Activated T-cell treated with anti-CD3 and anti-CD28 coated beads, Interleukin-2, amount 50 U/mL, for 24 hours (primary cell): ENCODE results near the gene ATP10A.

Experiments used
- DNase-seq: peaks from one replicate; pipeline ENCODE4 v3.0.0-alpha.2; 2020
- H3K27ac Mint-ChIP-seq: 2 replicates; pipeline ENCODE4 v1.8.0; 2020; ENCODE audit warnings: mild to moderate bottlenecking, mixed read lengths
- H3K27me3 Mint-ChIP-seq: 2 replicates; pipeline ENCODE4 v1.8.0; 2020; ENCODE audit warnings: mixed read lengths
- H3K36me3 Mint-ChIP-seq: 2 replicates; pipeline ENCODE4 v1.8.0; 2020; ENCODE audit warnings: low read depth, mixed read lengths
- H3K4me1 Mint-ChIP-seq: 2 replicates; pipeline ENCODE4 v1.8.0; 2020; ENCODE audit warnings: low read depth, mixed read lengths
- H3K4me3 Mint-ChIP-seq: 2 replicates; pipeline ENCODE4 v1.8.0; 2020; ENCODE audit warnings: mild to moderate bottlenecking, moderate library complexity, mixed read lengths
- H3K9me3 Mint-ChIP-seq: 2 replicates; pipeline ENCODE4 v1.8.0; 2020; ENCODE audit warnings: mixed read lengths

Gene ATP10A

DNA sequence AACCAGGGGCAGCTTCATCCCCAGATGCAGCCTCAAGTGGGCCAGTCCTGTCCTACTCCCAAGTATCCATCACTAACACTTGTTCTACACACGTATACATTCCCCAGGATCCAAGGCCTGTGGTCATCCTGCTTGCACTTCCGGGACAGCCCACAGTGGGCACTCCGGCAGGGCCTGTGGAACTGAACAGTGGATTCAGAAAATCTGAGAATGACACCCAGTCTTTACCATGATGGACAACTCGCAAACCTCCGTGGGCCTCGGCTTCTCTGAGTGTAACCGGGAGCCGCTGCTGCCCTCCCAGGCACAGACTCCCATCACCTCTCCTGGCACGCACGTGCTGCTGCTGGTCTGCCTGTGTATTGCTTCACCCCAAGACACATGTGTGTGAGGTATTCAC, 59.6 kb downstream of the ATP10A start:
- peaks cover 63% of the 10 kb centered on the region for H3K4me1 Mint-ChIP-seq

GRCh38 chr15:25803036-25803435, 60.1 kb downstream of the ATP10A start:
- DNase-seq: no peak
- Mint-ChIP-seq H3K27ac (no peak overlapping the region), H3K9me3 (no peaks in the 10 kb centered on the region), H3K4me1 (peaks cover 66% of the 10 kb centered on the region), H3K36me3 (peaks cover 37% of the 10 kb centered on the region), H3K4me3 (no peak overlapping the region), H3K27me3 (no peaks in the 10 kb centered on the region)

More for the DNA sequence above, 59.6 kb downstream of the ATP10A start:
- H3K27me3 Mint-ChIP-seq: no peaks in the 10 kb centered on the region
- no peak for DNase-seq
- H3K4me3 Mint-ChIP-seq: no peak overlapping the region
- no peak overlapping the region for H3K27ac Mint-ChIP-seq
- H3K36me3 Mint-ChIP-seq: peaks cover 36% of the 10 kb centered on the region
- H3K9me3 Mint-ChIP-seq: no peaks in the 10 kb centered on the region

- no peak for DNase-seq
- Mint-ChIP-seq H3K9me3 (no peaks in the 10 kb centered on the region), H3K4me3 (no peak overlapping the region), H3K4me1 (peaks cover 69% of the 10 kb centered on the region), H3K27ac (no peak overlapping the region), H3K27me3 (no peaks in the 10 kb centered on the region), H3K36me3 (peaks cover 36% of the 10 kb centered on the region)
Observed at GRCh38 chr15:25802285-25802830, 60.8 kb downstream of the ATP10A start.

DNA sequence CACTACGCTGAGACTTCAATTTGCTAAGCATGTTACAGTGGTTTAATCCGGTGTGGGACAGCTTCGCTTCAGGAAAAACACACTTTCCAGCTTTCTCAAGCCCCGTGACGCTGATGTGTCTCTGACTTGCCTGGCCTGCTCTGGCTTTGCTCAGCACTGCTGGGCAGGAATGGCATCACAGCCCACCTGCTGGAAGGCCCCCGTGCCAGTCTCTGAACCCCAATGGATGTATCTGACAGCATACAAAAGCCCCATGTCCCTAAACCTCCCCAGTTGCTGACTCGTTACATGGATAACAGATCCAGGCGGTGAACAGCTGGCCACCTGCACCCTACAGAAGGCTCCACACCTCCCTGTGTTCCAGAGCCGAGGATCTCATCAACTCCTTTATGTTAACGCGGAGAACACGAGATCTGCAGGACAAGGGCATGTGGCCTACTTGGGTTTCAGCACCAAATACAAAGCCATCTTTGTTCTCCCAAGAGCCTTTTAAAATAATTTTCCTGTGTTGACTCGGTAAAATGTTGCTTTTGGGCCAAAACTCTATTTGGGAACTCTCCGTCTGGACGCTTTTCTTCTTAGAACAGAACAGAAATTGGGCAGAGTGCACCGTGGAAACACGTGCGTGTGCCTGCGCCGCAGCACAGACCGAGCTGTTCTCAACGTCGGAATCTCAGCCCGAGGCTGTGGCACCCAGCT, 61.4 kb downstream of the ATP10A start:
- peaks cover 70% of the 10 kb centered on the region for H3K4me1 Mint-ChIP-seq
- H3K27ac Mint-ChIP-seq: no peak overlapping the region
- H3K27me3 Mint-ChIP-seq: no peaks in the 10 kb centered on the region

DNA sequence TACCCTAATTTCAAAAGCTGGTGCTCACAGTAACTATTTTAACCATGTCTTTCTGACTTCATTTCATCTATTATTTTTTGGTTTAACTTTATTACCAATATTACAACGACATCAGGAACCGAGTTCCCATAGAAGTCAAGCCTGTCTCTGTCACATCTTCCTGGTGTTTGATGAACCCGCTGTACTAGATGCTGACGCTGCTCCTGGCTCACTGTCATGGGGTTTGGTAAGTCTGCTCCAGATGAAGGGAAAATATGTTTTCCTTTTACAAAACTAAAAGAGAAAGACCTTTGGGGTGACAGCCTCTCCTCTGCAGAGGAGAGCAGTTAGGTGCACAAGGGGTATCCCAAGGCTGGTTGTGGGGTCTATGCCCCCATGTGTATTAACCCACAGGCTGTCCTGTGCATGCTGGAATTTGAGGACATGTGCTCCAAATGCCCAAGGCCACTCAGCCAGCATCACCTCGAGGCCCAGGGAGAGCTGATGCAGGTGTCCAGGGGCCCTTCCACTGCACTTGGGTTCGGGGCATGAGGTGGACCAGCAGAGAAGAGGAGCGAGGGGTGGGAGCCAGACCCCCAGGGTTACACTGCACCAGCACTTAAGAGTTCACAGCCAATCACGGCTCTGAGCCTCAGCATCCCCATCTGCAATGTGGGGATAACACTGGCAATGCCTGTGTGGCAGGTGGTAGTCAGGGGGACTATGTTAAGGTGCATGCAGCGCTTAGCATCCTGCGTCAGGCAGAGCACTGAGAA, 62.2 kb downstream of the ATP10A start:
- Mint-ChIP-seq H3K4me3 (no peak overlapping the region), H3K27ac (no peak overlapping the region), H3K36me3 (peaks cover 34% of the 10 kb centered on the region), H3K27me3 (no peaks in the 10 kb centered on the region), H3K9me3 (no peaks in the 10 kb centered on the region), H3K4me1 (peaks cover 68% of the 10 kb centered on the region)
- no peak for DNase-seq

More for the DNA sequence above, 61.4 kb downstream of the ATP10A start:
- no peak for DNase-seq
- H3K9me3 Mint-ChIP-seq: no peaks in the 10 kb centered on the region
- peaks cover 36% of the 10 kb centered on the region for H3K36me3 Mint-ChIP-seq
- no peak overlapping the region for H3K4me3 Mint-ChIP-seq

DNA sequence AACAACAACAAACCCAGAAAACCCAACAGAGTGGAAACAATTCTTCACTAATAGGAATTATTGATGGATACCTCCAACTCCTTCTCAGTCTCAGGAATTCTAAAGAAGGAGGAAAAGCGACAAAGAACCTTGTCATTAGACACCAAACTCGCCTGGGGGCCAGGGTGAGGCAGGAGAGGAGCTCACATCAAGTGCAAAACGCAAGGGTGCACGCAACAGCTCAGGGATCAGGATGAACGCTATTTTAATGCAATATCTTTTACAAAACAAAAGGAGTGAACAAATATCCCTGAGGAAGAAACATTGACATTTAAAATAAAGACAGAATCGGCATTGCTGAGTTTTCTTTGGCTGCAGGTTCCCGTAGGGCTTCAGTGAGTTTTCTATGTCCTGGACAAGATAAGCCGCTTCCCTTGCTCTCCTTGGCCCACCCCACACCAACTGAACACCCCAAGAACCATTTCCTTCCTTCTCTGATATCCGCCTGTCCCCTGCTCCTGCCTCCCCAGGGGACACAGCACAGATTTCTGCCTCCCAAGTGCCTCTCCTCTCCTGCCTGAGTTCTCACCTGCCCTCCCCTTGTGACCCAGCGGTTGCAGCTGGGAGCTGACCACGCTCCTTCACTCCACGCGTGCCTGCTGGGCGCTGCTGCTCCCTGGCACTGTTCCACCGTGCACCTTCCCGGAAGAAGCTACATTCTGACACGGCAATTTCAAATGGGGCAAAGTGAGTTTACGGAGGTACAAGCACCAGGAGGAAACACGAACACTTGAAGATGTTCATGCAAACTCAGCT, 63.0 kb downstream of the ATP10A start:
- Mint-ChIP-seq H3K27ac (peak overlapping the region; percentile 63), H3K9me3 (no peaks in the 10 kb centered on the region), H3K27me3 (no peaks in the 10 kb centered on the region), H3K36me3 (peaks cover 31% of the 10 kb centered on the region), H3K4me3 (no peak overlapping the region), H3K4me1 (peaks cover 69% of the 10 kb centered on the region)
- peak; percentile 31 for DNase-seq

GRCh38 chr15:25797936-25798901, 64.9 kb downstream of the ATP10A start:
- H3K36me3 Mint-ChIP-seq: peaks cover 36% of the 10 kb centered on the region
- H3K27me3 Mint-ChIP-seq: no peaks in the 10 kb centered on the region
- peak overlapping the region; percentile 79 for H3K27ac Mint-ChIP-seq
- peak; percentile 29 for DNase-seq
- H3K9me3 Mint-ChIP-seq: no peaks in the 10 kb centered on the region
- H3K4me3 Mint-ChIP-seq: no peak overlapping the region
- peaks cover 84% of the 10 kb centered on the region for H3K4me1 Mint-ChIP-seq

- H3K27ac Mint-ChIP-seq: peak overlapping the region; percentile 63
- no peak for DNase-seq
- no peaks in the 10 kb centered on the region for H3K27me3 Mint-ChIP-seq
- H3K4me1 Mint-ChIP-seq: peaks cover 83% of the 10 kb centered on the region
- H3K36me3 Mint-ChIP-seq: peaks cover 37% of the 10 kb centered on the region
- no peaks in the 10 kb centered on the region for H3K9me3 Mint-ChIP-seq
- no peak overlapping the region for H3K4me3 Mint-ChIP-seq
Observed at GRCh38 chr15:25797511-25797935, 65.6 kb downstream of the ATP10A start.

GRCh38 chr15:25797035-25797434, 66.1 kb downstream of the ATP10A start:
- Mint-ChIP-seq H3K4me1 (peaks cover 88% of the 10 kb centered on the region), H3K4me3 (no peak overlapping the region), H3K36me3 (peaks cover 36% of the 10 kb centered on the region), H3K27me3 (no peaks in the 10 kb centered on the region), H3K27ac (no peak overlapping the region), H3K9me3 (no peaks in the 10 kb centered on the region)
- DNase-seq: no peak

GRCh38 chr15:25796395-25796794, 66.7 kb downstream of the ATP10A start:
- Mint-ChIP-seq H3K27ac (no peak overlapping the region), H3K4me1 (peaks cover 89% of the 10 kb centered on the region)

GRCh38 chr15:25795712-25796111, 67.4 kb downstream of the ATP10A start:
- Mint-ChIP-seq H3K4me1 (peaks cover 89% of the 10 kb centered on the region), H3K9me3 (no peaks in the 10 kb centered on the region), H3K36me3 (peaks cover 26% of the 10 kb centered on the region), H3K27me3 (no peaks in the 10 kb centered on the region), H3K27ac (peak overlapping the region; percentile 22), H3K4me3 (no peak overlapping the region)
- peak; percentile 27 for DNase-seq

More at GRCh38 chr15:25796395-25796794, 66.7 kb downstream of the ATP10A start:
- Mint-ChIP-seq H3K36me3 (peaks cover 31% of the 10 kb centered on the region), H3K9me3 (no peaks in the 10 kb centered on the region), H3K4me3 (no peak overlapping the region), H3K27me3 (no peaks in the 10 kb centered on the region)
- peak; percentile 23 for DNase-seq

DNA sequence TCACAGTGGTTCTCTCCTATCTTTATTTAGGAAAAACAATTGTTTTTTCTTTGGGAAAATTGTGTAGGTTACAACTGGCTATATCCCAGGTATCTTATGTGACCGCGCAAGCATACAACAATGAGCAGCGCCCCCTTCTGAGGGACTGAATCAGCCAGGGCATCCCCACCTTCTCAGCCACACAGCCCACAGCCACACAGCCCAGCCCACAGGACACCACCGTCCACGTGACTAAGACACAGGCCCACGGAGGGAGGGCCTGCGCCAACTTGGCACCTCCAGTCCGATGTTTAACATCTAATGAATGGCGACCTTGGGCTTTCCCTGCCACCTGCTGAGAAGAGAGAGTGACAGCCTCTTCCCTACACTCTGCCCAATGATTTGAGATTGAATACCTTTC, 68.1 kb downstream of the ATP10A start:
- no peaks in the 10 kb centered on the region for H3K9me3 Mint-ChIP-seq
- H3K27me3 Mint-ChIP-seq: no peaks in the 10 kb centered on the region
- DNase-seq: peak; percentile 29
- H3K4me1 Mint-ChIP-seq: peaks cover 89% of the 10 kb centered on the region
- H3K4me3 Mint-ChIP-seq: no peak overlapping the region
- H3K36me3 Mint-ChIP-seq: peaks cover 22% of the 10 kb centered on the region
- no peak overlapping the region for H3K27ac Mint-ChIP-seq

GRCh38 chr15:25793354-25794050, 69.6 kb downstream of the ATP10A start:
- H3K9me3 Mint-ChIP-seq: no peaks in the 10 kb centered on the region
- peak; percentile 20 for DNase-seq
- peaks cover 89% of the 10 kb centered on the region for H3K4me1 Mint-ChIP-seq
- H3K4me3 Mint-ChIP-seq: no peak overlapping the region
- peaks cover 22% of the 10 kb centered on the region for H3K36me3 Mint-ChIP-seq
- peak overlapping the region; percentile 29 for H3K27ac Mint-ChIP-seq
- no peaks in the 10 kb centered on the region for H3K27me3 Mint-ChIP-seq
